DMS79 treated with DMSO at 0.1 percent for 48 hours (cell line): Measurements from ENCODE around the gene TEX14.

Source experiments
- DNase-seq: peaks from one replicate; lab custom pipeline; 2025; lab: John Stamatoyannopoulos, UW

The TEX14 gene

GRCh38 chr17:58520843-58521430 lies 170.9 kb downstream of the TEX14 start:
- DNase-seq, result no peak

DNA sequence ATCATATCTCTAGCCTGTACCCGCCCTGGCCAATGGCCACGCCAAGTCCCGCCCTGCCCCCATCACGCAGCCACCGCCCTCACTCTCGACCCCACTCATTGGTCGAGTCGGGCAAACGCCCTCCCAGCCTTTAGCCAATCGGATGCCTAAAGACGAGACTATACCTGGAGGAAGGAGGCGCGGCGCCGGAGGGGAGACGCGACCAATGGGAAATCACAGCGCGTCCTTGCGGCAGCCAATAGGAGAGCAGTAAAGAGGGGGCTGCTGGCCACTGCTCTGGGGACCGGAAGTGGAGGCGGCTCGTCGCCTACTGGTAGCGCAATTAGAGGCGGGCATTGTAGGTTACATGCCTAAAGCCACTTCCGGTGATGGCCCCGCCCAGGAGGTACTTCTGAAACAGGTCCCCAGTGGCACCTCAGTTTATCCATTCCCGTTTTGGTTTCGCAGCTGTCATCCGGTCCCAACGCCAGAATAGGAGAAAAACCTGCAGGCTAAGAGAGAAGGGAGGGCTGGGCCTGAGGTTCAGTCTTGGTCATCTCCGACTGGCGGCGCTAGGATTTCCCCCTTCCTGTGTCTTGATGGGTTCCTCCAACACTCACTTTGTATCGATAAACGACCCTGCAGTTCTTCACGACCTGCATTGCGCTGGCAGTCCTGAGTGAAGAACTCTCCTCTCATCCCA lies 173.8 kb downstream of the TEX14 start:
- DNase-seq, result peak; percentile 98

DNA sequence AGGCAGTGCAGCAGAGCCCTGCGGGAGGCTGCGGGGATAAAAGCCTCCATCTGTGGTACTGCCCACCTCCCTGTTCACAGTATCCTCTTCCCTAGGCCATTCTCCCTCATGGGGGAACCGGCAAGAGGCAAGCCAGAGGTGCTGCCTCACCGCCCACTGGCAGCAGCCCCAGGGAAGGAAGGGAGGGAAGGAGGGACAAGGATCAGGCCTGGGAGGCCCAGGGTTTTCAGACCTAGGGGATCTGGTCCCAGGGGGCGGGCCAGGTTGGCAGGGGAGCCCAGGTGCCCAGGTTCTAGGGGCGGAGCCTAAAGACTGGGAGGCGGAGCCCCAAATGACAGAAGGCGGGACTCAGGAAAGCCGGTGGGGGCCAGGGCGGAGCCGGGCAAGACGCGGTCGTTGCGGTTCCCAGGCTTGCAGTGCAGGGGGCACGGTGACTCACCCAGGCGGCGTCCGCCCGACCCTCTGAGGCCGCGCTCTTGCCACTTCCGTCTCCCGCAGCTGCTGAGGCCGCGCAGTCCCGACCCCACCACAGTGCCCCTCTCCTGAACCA lies 174.4 kb downstream of the TEX14 start:
- no peak for DNase-seq

- DNase-seq, result no peak
Observed at GRCh38 chr17:58516644-58517377, 175.0 kb downstream of the TEX14 start.

DNA sequence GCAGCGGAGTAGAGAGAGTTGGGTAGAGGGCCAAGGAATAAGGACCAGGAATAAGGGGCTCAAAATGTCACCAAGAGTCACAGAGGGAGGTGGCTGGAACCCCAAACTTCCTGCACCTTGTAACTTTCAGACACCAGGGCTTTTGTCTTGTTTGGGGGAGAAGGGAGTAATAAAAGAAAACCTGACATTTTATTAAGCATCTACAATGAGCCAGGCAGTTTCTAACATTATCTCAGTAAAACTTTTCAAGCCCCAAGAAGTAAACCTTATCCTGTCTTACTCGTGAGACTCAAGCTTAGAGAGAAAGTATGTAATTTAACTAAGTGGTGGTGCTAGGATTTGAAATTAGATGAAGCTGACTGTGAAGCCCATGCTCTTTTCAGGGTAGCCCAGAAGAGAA lies 176.6 kb downstream of the TEX14 start:
- DNase-seq, result no peak

GRCh38 chr17:58514770-58515157 lies 177.1 kb downstream of the TEX14 start:
- DNase-seq, result no peak

- DNase-seq, result peak; percentile 31
Observed at GRCh38 chr17:58513965-58514769, 177.7 kb downstream of the TEX14 start, which contains the start of gene MTMR4. Gene MTMR4, minus strand, starts transcription at chr17:58514638. Its CDS starts 231 bp downstream, at chr17:58514407.

DNA sequence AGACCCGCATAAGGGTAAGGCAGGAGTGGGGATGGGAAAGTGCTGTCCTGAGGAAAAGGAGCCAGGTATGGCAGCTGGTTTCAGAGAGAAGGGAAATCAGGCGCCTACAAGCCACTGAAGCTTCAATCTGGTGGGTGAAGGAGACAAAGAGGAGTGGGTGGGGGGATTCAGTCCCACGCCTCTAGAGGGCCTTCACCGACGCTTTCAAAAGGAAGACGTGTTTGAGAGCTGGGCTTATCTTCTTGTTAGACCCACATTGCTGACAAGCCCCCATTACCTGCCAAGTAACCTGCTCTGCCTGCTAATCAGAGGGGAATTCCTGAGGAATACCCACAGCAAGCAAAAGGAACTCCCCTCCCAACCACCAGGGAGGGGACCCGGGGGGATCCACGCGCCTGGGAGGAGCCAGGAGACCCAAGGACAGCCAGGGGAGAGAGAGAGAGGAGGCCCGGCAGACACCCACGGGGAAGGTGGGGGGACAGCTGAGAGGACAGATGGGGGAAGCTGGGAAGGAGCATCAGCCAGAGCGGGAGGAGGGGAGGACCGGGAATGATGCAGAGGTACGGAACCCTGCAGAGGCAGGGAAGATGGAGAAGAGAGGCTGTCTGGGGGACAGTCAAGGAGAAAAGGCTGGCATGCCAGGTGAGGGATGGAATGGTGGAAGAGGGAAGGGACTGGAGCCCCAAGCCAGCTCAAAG lies 178.4 kb downstream of the TEX14 start:
- no peak for DNase-seq

GRCh38 chr17:58510075-58510474 lies 181.8 kb downstream of the TEX14 start:
- DNase-seq, result no peak

- no peak for DNase-seq
Observed at GRCh38 chr17:58508341-58509067, 183.3 kb downstream of the TEX14 start.

DNA sequence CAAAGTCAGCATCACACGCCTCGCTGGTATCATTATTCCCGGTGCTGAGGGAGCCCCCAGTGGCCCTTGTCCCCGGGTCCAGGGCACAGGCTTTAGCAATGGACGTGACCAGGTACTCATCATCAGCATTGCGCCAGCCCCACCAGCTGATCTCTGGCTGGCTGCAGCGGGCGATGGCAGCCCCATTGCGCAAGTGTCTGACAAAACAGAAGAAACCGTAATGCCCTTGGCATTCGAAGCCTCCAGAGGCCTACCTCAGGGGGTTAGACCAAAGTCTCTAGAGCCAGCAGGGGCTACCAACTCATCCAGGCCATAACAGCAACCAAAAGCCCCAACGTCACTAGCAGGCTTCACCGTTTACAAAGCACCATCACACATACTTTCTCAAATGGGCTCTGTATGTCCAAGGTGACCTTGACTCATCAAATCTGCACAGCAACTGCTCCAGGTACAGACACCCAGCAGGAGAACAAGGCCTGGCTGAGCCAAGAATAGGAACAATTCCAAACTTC lies 184.7 kb downstream of the TEX14 start:
- no peak for DNase-seq
